Heart right ventricle (tissue), 16 donors: ENCODE results near the gene TTC16. TPM values are rescaled to one million over a fixed set of nuclear protein-coding genes. Genes with fewer than 3 reads are reported as not detected.

ENCODE experiments used
- ATAC-seq, 8 donors: fragments of 200-7000 bp; cut with Tn5 transposase; one replicate each; pipeline ENCODE4 v1.9.1; 2020; ENCODE audit warnings: mild to moderate bottlenecking in 8 of 8, moderate library complexity in 8 of 8, moderate number of reproducible peaks in 1 of 8
- DNase-seq, 2 donors: peaks; one replicate each; pipeline ENCODE4 v3.0.0-alpha.2; 2020
- H3K27ac ChIP-seq, 10 donors: fragments of 200-600 bp; sonication (generic) in 2 of 10; one replicate each; pipeline versions ENCODE4 v1.5.0 to v1.8.0; 2020 to 2022; ENCODE audit warnings: mild to moderate bottlenecking in 3 of 10
- H3K27me3 ChIP-seq, 7 donors: fragments of 200-600 bp; one replicate each; pipeline ENCODE4 v1.8.0; 2021 to 2022; ENCODE audit warnings: mild to moderate bottlenecking in 2 of 7
- H3K36me3 ChIP-seq, 9 donors: fragments of 200-600 bp; sonication (generic) in 1 of 9; one replicate each; pipeline versions ENCODE4 v1.5.0 to v1.8.0; 2020 to 2022; ENCODE audit warnings: mild to moderate bottlenecking in 2 of 9
- H3K4me1 ChIP-seq, 9 donors: fragments of 200-600 bp; sonication (generic) in 1 of 9; one replicate each; pipeline versions ENCODE4 v1.5.0 to v1.8.0; 2020 to 2022; ENCODE audit warnings: mild to moderate bottlenecking in 4 of 9
- H3K4me3 ChIP-seq, 10 donors: fragments of 200-600 bp; sonication (generic) in 2 of 10; one replicate each; pipeline versions ENCODE4 v1.5.0 to v1.8.0; 2020 to 2022; ENCODE audit warnings: mild to moderate bottlenecking in 7 of 10, moderate library complexity in 2 of 10
- H3K9me3 ChIP-seq, 11 donors: fragments of 200-600 bp in 10 of 11; sonication (generic) in 2 of 11; one replicate each; pipeline versions ENCODE4 v1.5.0 to v1.8.0; 2013 to 2022; ENCODE audit warnings: mild to moderate bottlenecking in 2 of 11, control low read depth in 1 of 11, moderate library complexity in 1 of 11
- WGBS, 2 donors: extraction: QIAGEN DNeasy Blood & Tissue Kit; methylation state at CpG; one replicate each; pipeline ENCODE4 v1.1.7; 2013; ENCODE audit warnings: inconsistent platforms in 1 of 2; 5-methylcytosine and 5-hydroxymethylcytosine counted together
- intact Hi-C, 10 donors: fragments of 100-400 bp; cut with DNase I; formaldehyde crosslinking; loops; one replicate each; pipeline versions ENCODE4 v1.11.1 to v1.14.2; 2022
- polyA plus RNA-seq, 2 donors: library from polyadenylated mRNA; stranded (reverse); fragments of 200-250 nt; gene quantifications; one replicate each; pipeline ENCODE4 v1.2.3, GENCODE V29; 2013
- total RNA-seq, 10 donors: library from RNA; stranded (reverse); fragmentation: NEBNext Ultra II Directional in 3 of 10; extraction: Animal tissue kit (Norgen Biotek cat#: 25700) in 3 of 10; gene quantifications; one replicate each; pipeline versions ENCODE4 v1.2.1 to v1.2.4, GENCODE V29; 2021 to 2023
- TF ChIP-seq, protein P1 (sequence below), 9 donors: fragments of 200-600 bp; sonication (generic) in 2 of 9; IDR thresholded peaks; one replicate each; pipeline versions ENCODE4 v1.5.0 to v1.8.0; 2021 to 2022; ENCODE audit warnings: antibody characterized with exemption in 9 of 9, mild to moderate bottlenecking in 5 of 9, moderate library complexity in 1 of 9
- donor health status: Arrhythmogenic right ventricular cardiomyopathy.
- donor health status: ischemic (EF 13 %, LVEDD 7.1; RV severe dilation, severe dysfunction).
- donor health status: healthy with polysubstance abuse.
- donor health status: DM: no; HTN: yes; CAD: no.
- donor health status: DM: no; HTN: no; CAD: no.
- donor health status: ischemic (EF 25% LVEDD 6.9; RV normal size, moderate dysfunction).
- donor health status: ischemic (EF 25% LVEDD 5.7; RV mildly dilated, moderate dysfunction).
- donor health status: healthy.
- donor health status: DM: yes; HTN: yes; CAD: no.
- donor health status: Ischemic cardiomyopathy.
- donor health status: ischemic (EF 35%, LVEDD 5.7; RV mildly dilated, moderate dysfunction).
- donor health status: nonischemic (EF 11% LVEDD 7.7; RV severe dilation, severe dysfunction).
- donor health status: DM: yes; HTN: yes; CAD: no.
- donor health status: PGD.
- donor health status: ischemic (EF 29% LVEDD 5.4; RV normal size, mild dysfunction).
- donor health status: nonischemic (EF 23%, LVEDD 6.1; RV moderate dilation, normal function).

TTC16 gene
- total and polyA plus RNA-seq, 12 donors, result 0.04 to 1.4 (median 0.32) TPM; not detected in 1

DNA sequence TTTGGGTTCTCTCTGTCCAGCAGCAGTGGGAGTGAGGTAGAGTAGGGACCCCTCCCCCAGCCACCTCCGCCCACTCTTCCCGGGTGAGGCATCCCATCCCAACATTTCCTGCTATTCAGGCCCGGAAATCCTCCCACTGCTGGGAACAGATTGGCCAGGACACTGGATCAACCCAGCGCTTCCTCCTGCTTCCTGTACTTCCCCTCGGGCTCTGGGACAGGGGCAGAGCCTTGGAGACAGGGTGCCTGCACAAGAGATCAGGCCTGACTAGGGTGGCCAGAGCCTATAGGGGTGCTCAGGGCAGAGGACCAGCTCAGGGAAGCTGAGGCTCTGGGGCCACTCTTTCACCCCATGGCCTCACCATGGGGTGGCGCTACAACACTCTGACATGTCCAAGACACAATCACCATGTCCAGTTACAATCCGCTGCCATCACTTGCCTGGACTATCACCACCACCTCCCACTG, 48.1 kb downstream of the TTC16 start:
- H3K36me3 ChIP-seq, result peaks cover 0 to 42% (median 0%) of the 10 kb centered on the region in 9 donors
- TF ChIP-seq, protein P1, sequence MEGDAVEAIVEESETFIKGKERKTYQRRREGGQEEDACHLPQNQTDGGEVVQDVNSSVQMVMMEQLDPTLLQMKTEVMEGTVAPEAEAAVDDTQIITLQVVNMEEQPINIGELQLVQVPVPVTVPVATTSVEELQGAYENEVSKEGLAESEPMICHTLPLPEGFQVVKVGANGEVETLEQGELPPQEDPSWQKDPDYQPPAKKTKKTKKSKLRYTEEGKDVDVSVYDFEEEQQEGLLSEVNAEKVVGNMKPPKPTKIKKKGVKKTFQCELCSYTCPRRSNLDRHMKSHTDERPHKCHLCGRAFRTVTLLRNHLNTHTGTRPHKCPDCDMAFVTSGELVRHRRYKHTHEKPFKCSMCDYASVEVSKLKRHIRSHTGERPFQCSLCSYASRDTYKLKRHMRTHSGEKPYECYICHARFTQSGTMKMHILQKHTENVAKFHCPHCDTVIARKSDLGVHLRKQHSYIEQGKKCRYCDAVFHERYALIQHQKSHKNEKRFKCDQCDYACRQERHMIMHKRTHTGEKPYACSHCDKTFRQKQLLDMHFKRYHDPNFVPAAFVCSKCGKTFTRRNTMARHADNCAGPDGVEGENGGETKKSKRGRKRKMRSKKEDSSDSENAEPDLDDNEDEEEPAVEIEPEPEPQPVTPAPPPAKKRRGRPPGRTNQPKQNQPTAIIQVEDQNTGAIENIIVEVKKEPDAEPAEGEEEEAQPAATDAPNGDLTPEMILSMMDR (IDR thresholded peaks at IDR 0.05), result peak; percentile 20 to 66 (median 55)
- H3K27me3 ChIP-seq, result peaks cover 0 to 4% (median 0%) of the 10 kb centered on the region in 7 donors
- intact Hi-C loops, result loop anchor here in 1 of 10 donors (5.0 kb wide), 1 partner anchor 93 kb away; no protein-coding TSS in a partner anchor
- DNase-seq, result peak; percentile 73 to 85
- ATAC-seq, result peak; percentile 60 to 86 (median 76)
- no peaks in the 10 kb centered on the region for H3K9me3 ChIP-seq
- 30 to 37% methylated on average over 7 of the region's 7 CpGs for WGBS, 2 donors
- peak overlapping the region; percentile 73 to 97 (median 88) for H3K27ac ChIP-seq
- peaks cover 13 to 99% (median 81%) of the 10 kb centered on the region in 9 donors for H3K4me1 ChIP-seq
- H3K4me3 ChIP-seq, result peak overlapping the region in 1 of 10 donors; percentile 54

DNA sequence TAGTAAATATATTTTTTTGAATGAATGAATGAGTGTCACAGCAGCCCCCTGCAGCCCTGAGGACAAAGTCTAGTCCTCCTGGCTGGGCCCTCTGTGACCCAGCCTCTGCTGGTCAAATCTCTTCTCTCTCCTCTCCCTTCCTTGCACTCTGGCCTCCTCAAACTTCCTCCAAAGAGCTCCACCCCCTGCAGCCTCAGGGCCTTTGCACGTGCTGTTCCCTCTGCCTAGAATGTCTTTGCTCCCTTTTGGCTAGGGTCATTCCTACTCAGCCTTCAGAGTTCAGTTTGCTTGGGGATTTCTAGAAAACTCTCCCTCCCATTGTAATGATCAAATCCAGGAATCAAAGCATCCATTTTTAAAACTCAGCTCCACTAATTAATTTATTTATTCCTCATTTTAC, 49.5 kb downstream of the TTC16 start:
- Histone ChIP-seq H3K27ac (peak overlapping the region in 9 of 10 donors; percentile 67 to 97 (median 88)), H3K27me3 (no peaks in the 10 kb centered on the region), H3K36me3 (peaks cover 0 to 29% (median 0%) of the 10 kb centered on the region in 9 donors), H3K4me3 (no peak overlapping the region), H3K9me3 (no peaks in the 10 kb centered on the region), H3K4me1 (peaks cover 13 to 99% (median 86%) of the 10 kb centered on the region in 9 donors)
- ATAC-seq, result no peak
- 51 to 78% methylated on average over 1 of the region's 1 CpG for WGBS, 2 donors
- TF ChIP-seq, protein P1 (IDR thresholded peaks at IDR 0.05), result no peak
- intact Hi-C loops, result no loop called here
- DNase-seq, result no peak

DNA sequence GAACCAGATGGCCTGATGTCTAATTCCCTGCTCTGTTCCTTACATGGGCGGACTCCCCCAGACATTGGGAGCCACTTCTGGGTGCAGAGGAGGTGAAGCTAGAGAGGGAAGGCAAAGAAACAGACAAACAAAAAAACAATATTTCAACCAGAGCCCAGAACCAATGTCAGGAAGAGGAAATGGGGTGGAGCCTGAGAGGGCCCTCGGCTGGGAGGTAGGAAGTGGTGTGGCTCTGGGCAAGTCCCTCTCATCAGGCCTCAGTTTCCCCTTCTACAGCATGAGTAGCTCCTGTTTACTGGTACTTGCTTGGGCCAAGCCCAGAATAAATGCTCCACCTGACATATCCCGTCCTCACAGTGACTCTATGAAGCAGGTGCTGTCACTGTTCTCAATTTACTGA, 51.5 kb downstream of the TTC16 start:
- H3K4me1 ChIP-seq, result peaks cover 10 to 90% (median 70%) of the 10 kb centered on the region in 9 donors
- H3K4me3 ChIP-seq, result peak overlapping the region in 7 of 10 donors; percentile 15 to 75 (median 65)
- WGBS, 2 donors, result 52 to 54% methylated on average over 3 of the region's 3 CpGs
- no peak for DNase-seq
- TF ChIP-seq, protein P1 (IDR thresholded peaks at IDR 0.05), result no peak
- no peak for ATAC-seq
- H3K27ac ChIP-seq, result peak overlapping the region; percentile 71 to 97 (median 88)
- H3K36me3 ChIP-seq, result peaks cover 0 to 24% (median 0%) of the 10 kb centered on the region in 9 donors
- no peaks in the 10 kb centered on the region for H3K27me3 ChIP-seq
- intact Hi-C loops, result no loop called here
- H3K9me3 ChIP-seq, result no peaks in the 10 kb centered on the region

DNA sequence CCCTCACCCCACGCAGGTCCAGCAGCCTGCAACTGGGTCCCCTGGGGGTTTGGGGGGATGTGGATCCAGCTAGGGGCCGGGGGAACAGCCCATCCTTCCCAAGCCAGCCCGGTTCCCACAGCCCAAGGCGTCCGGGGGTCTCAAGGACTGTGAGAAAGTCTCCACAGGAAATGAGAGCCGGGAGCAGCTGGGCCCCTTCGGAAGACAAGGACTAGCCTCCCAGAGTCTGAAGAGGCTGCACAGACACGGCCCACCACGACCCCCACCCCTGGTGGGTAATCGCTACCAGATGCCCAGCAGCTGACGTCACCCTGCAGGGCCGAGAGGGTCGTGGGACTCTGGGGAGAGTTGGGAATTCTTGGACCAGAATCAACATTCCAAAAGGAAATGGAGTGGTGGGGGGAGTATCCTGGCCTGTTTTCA, 52.0 kb downstream of the TTC16 start:
- H3K36me3 ChIP-seq, result peaks cover 0 to 29% (median 0%) of the 10 kb centered on the region in 9 donors
- WGBS, 2 donors, result 32 to 33% methylated on average over 13 of the region's 13 CpGs
- ATAC-seq (no peak), DNase-seq (peak; percentile 53 to 58)
- no peaks in the 10 kb centered on the region for H3K27me3 ChIP-seq
- TF ChIP-seq, protein P1 (IDR thresholded peaks at IDR 0.05), result no peak
- H3K4me1 ChIP-seq, result peaks cover 9 to 85% (median 65%) of the 10 kb centered on the region in 9 donors
- H3K27ac ChIP-seq, result peak overlapping the region; percentile 71 to 97 (median 88)
- no peaks in the 10 kb centered on the region for H3K9me3 ChIP-seq
- intact Hi-C loops, result no loop called here
- H3K4me3 ChIP-seq, result peak overlapping the region in 9 of 10 donors; percentile 15 to 75 (median 65)
